BE2C (cell line): ENCODE data around the gene IL15.

Source experiments
- DNase-seq: peaks from one replicate; pipeline ENCODE4 v3.0.0-alpha.2; 2020
- H3K27me3 ChIP-seq: fragments of 250-450 bp; sonication (Bioruptor Pico); 2 replicates; pipeline ENCODE4 v1.5.1; 2020; ENCODE audit warnings: mild to moderate bottlenecking
- H3K36me3 ChIP-seq: fragments of 250-450 bp; sonication (Bioruptor Pico); 2 replicates; pipeline ENCODE4 v1.5.1; 2020; ENCODE audit warnings: mild to moderate bottlenecking
- H3K4me1 ChIP-seq: fragments of 250-450 bp; sonication (Bioruptor Pico); 2 replicates; pipeline ENCODE4 v1.5.1; 2020
- H3K4me3 ChIP-seq: 2 replicates; pipeline ENCODE4 v1.5.1; 2011; ENCODE audit warnings: low read depth, low read length
- H3K9me3 ChIP-seq: fragments of 250-450 bp; sonication (Bioruptor Pico); 2 replicates; pipeline ENCODE4 v1.5.1; 2020
- TF ChIP-seq, protein P1 (sequence below): IDR thresholded peaks from 2 replicates; pipeline ENCODE4 v1.5.1; 2012; ENCODE audit warnings: mild to moderate bottlenecking, low read depth, low read length

IL15 gene

DNA sequence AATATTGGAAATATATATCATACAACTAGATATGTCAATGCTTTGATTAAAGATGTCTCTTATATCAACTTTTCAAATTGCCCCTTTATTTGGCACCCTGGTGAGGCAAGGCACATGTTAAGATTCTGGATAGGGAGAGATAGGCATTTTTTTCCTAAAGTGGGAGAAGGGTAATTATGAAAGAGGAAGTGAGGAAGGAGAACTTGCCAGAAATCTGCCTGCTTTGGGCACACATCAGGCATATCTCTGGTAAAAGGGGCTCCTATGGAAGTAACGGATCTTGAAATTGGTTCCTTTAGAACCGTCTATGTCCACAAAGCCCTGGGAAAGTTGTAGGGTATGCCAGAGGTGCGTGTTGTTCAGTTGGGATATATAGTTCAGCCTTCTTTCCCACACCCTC, 5.7 kb downstream of the IL15 start:
- H3K9me3 ChIP-seq: no peaks in the 10 kb centered on the region
- H3K27me3 ChIP-seq: no peaks in the 10 kb centered on the region; the same call in 1 of the 2 replicates
- H3K4me3 ChIP-seq: no peak overlapping the region
- TF ChIP-seq, protein P1, sequence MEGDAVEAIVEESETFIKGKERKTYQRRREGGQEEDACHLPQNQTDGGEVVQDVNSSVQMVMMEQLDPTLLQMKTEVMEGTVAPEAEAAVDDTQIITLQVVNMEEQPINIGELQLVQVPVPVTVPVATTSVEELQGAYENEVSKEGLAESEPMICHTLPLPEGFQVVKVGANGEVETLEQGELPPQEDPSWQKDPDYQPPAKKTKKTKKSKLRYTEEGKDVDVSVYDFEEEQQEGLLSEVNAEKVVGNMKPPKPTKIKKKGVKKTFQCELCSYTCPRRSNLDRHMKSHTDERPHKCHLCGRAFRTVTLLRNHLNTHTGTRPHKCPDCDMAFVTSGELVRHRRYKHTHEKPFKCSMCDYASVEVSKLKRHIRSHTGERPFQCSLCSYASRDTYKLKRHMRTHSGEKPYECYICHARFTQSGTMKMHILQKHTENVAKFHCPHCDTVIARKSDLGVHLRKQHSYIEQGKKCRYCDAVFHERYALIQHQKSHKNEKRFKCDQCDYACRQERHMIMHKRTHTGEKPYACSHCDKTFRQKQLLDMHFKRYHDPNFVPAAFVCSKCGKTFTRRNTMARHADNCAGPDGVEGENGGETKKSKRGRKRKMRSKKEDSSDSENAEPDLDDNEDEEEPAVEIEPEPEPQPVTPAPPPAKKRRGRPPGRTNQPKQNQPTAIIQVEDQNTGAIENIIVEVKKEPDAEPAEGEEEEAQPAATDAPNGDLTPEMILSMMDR: no peak
- DNase-seq: no peak
- H3K36me3 ChIP-seq: no peaks in the 10 kb centered on the region
- no peaks in the 10 kb centered on the region for H3K4me1 ChIP-seq

DNA sequence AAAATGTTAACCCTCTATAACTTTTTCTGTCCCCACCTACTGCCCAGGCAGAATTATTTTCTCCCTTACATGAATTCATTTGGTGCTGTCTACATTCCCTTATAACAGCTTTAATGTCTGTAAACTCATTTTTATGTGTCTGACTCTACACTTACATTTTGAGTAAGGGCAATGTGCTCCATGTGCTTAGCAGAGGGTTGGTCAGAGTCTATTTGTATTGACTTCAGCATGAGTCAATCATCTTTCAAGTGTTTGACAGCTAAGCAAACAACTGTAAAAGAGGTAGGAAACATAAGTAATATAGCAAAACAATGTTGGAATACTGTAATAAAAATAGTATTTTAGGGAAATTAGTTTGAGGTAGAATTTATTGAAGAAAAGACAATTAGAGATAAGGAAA, 6.3 kb downstream of the IL15 start:
- no peak for DNase-seq
- no peaks in the 10 kb centered on the region for H3K4me1 ChIP-seq
- H3K36me3 ChIP-seq: no peaks in the 10 kb centered on the region
- no peaks in the 10 kb centered on the region; the same call in 1 of the 2 replicates for H3K27me3 ChIP-seq
- no peak overlapping the region for H3K4me3 ChIP-seq
- no peaks in the 10 kb centered on the region for H3K9me3 ChIP-seq
- TF ChIP-seq, protein P1: no peak

DNA sequence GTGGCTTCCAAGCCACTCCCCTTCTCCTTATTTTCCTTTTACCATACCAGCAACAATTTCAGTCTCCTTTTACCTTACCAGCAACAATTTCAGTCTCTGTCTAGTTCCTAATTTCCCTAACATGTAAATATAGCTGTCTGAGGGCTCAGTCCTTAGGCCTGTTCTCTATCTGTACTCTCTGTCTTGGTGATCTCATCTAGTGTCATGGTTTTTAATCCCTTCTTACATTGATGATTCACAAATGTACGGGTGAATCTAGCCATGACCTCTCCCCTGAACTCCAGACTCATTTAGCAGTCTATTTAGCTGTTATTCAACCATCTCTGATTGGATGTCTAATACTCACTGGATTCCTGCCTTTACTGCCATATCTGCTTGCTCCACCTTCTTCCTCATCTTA, 7.2 kb downstream of the IL15 start:
- TF ChIP-seq, protein P1: no peak
- no peaks in the 10 kb centered on the region for H3K9me3 ChIP-seq
- DNase-seq: no peak
- no peaks in the 10 kb centered on the region for H3K36me3 ChIP-seq
- no peaks in the 10 kb centered on the region; the same call in 1 of the 2 replicates for H3K27me3 ChIP-seq
- H3K4me1 ChIP-seq: no peaks in the 10 kb centered on the region
- H3K4me3 ChIP-seq: no peak overlapping the region

DNA sequence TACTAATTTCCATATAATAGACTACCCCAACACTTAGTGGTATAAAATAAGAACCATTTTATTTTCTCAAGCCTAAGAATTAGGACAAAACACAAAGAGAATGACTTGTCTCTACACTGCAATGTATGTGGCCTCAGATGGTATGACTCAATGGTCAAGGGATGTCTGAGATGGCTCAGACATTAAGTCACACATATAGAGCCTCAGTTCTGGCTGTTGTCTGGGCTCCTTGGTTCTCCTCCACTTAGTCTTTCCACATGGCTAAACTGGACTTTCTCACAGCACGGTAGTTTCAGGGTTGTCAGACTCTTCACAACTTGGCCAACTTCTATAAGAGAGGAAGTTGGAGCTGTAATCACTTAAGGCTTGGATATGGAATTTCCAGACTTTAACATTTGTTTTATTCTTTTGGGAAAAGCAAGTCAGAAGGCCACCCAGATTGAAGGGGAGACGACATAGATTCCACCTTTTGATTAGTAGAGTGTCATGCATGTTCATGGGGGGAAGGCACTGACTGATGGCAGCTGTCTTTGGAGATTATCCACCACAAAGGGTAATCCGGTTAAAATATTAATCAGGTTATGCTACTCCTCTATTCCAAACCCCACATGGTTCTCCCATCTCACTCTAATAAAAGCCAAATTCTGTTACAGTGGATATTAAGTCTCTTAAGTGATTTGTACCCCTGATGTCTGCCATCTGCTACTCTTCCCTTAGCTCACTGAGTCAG, 9.4 kb downstream of the IL15 start:
- no peak for DNase-seq
- H3K9me3 ChIP-seq: no peaks in the 10 kb centered on the region
- TF ChIP-seq, protein P1: no peak
- H3K4me3 ChIP-seq: no peak overlapping the region
- H3K36me3 ChIP-seq: no peaks in the 10 kb centered on the region
- H3K4me1 ChIP-seq: no peaks in the 10 kb centered on the region
- no peaks in the 10 kb centered on the region; the same call in 1 of the 2 replicates for H3K27me3 ChIP-seq

DNA sequence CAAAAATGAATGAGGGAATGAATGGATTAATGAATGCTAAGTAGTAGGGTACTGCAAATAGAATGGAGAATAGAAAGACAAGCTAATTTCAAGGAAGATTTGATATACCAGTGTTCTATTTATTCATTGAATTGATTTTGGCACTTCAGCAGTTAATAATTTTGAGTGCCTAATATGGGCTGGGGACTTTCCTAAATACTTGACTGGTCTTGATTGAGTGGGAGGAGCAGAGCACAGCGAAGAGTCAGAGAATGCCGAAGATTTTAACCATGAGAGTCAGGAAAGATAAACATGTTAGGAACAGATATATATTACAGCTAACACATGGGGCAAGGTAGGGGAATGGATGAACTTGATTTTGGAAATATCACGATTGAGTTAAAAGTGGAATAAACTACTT, 10.6 kb downstream of the IL15 start:
- peaks cover 2% of the 10 kb centered on the region for H3K4me1 ChIP-seq
- no peak overlapping the region for H3K4me3 ChIP-seq
- no peaks in the 10 kb centered on the region for H3K36me3 ChIP-seq
- no peaks in the 10 kb centered on the region for H3K27me3 ChIP-seq
- TF ChIP-seq, protein P1: no peak
- DNase-seq: no peak
- no peaks in the 10 kb centered on the region for H3K9me3 ChIP-seq

DNA sequence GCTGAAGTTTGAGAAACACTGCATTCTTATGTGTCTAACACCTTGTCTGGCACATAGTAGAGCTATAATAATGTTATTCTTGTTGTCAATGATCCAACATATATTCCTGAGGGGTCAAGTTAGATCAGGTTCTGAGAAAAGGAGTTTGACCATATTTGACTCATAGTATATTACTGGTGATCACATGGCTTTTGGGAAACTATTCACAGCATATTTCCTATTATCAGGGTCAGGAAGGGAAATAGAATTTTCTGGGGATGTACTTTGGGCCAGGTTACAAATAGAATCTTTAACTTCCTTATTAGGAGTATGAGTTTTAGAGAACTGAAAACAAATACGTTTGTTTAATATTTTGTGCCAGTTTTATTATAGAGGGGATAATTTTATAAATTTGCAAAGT, 11.6 kb downstream of the IL15 start:
- no peaks in the 10 kb centered on the region for H3K36me3 ChIP-seq
- no peaks in the 10 kb centered on the region for H3K27me3 ChIP-seq
- no peaks in the 10 kb centered on the region for H3K9me3 ChIP-seq
- DNase-seq: no peak
- TF ChIP-seq, protein P1: no peak
- H3K4me1 ChIP-seq: peaks cover 7% of the 10 kb centered on the region
- H3K4me3 ChIP-seq: no peak overlapping the region
